GM19023 (cell line): ENCODE results near the gene SETBP1.
A peak's percentile ranks its signal among the peaks of the same experiment; 100 is the strongest.

Source experiments
- ATAC-seq: cut with Tn5 transposase; IDR thresholded peaks from one replicate; pipeline ENCODE4 v1.9.1; 2021; ENCODE audit warnings: mild to moderate bottlenecking, moderate library complexity; ENCODE audit not compliant: unreplicated experiment

The SETBP1 gene

DNA sequence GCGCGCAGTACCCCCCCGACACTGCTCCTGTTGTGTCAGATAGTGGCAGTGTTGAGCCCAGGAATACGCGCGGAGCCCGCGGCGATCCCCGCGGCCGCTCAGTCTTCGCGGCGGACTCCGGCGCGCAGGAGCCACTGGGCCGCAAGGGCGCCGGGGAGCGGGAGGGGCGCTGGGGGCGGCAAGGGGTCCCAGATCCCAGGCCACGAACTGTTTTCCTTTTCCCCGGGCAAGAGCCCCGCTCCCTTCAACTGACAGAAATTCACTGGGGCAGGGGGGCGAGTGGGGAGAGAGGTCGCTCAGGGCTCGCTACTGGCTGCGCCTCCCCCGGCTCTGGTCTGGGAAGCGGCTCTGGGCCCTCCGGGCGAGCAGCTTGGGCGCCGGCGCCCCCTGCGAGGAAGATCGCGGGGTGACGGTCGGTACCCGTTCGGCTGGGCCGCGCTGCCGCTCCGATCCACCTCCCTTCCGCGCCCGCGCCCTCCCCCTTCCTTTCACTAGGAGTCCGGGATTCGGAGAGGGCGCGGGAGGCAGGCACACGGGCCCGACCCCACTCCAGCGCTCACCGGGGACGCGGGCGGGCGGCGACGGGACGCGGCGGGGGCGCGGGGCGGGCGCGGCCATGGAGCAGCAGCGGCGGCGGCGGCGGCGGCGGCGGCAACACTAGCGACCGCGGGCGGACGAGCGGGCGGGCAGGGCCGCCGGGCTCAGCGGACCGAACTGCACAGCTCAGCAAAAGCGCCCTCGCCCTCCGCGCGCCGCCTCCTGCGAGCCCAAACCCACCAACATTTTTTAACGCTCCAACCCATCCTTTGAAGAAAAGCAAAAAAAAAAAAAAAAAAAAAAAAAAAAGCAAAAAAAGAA lies 1.4 kb upstream of the SETBP1 start:
- ATAC-seq: peak; percentile 79

DNA sequence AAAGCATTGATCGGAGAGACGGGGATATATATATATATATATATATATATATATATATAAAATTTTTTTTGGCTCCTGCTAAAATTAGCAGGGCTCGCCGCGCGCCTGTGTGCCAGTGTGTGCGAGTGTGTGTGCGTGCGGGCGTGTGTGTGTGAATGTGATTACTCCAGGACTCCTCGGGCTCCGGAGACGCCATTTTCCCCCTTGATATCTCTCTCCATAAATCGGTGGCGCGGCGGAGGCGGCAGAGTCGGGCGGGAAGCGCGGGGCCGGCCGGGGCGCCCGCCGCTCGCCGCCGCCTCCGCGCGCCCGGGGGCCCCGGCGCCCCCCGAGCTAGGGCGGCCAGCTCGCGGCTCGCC lies 795 bp upstream of the SETBP1 start:
- ATAC-seq: peak; percentile 2

DNA sequence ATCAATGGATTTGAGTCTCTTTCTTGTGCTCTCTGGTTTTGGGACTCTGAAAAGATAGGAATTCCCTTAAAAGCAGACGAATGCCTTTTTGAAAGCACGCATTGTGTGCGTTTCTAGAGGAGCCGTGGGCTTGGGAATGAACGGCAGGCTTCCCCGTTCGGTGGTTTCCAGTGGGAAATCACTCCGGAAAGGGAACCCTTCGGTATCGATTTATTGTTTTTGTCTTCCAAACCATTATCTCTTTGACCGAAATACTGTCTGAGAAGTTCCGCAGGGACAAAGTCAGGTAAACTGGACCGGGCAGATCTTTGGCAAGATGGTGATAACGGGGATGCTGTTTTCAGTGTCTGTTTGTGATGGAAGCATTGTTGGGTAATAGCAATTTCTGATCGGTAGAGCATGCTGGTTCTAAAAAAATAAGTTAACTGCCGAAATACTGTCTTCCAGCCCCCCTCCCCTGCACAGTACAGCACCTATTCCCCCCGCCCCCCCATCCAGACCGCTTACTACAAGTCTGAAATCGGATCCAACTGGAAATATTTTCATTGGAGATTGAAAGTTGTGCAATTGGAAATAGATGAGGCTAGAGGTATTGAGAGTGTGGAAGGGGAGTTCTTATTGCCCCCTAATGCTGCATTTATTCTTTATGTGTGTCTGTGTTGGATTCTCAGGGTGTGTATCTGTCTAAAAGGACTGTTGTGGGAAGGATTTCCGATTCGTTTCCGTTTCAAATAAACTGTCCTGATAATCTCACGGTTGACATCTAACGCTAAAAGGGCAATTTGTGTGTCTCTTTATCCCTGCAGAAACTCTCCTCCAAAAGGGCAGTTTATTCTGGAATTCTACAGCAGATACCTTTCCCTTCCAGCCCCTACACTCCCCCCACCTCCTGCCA lies 635 bp downstream of the SETBP1 start:
- ATAC-seq: no peak

DNA sequence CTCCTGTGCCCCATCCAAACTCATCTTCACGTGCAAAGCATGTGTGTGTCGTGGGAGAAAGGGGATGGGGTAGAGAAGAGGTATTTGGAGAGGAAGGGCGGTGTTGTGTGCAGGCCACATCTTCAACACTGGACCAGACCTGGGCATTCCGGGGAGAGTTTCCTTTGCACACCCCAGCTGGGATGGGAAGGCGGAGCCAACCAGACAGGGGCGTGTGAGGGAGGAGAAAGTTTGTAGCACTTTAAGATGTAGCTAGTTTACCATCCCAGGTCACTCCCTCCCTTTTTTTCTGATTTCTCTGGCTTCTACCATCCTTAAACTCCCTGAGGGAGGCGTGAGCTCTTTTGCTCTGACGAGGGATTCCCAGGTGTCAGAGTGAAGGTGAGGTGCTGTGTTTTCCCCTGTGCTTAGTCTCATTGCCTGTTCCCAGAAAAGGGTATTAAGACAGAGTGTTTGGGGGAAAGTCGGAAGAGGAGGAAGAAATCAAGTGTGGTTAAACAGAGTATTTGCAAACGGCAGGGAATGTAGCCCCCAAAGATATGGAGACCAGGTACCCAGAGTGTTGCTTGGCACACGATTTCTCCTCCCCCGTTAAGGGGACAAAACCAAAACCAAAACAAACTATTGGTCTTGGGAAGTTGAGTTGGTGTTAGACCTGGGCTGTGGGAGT lies 1.6 kb downstream of the SETBP1 start:
- ATAC-seq: no peak

DNA sequence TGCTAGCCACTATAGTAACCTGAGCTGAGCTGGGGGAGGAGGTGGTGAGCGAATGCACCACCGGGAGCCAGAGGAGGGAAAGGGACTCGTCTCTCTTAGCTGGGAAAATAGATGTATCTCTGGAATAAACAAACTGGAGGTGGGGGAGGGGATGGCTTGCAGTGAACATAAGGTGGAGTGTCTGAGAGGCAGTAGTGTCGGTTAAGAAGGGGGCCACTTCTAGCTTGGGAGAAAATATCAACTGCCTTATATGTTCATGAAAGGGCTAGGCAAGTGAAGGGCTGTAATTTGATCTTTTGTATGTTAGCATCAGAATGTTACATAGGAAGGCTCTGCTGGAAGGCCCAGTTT lies 2.2 kb downstream of the SETBP1 start:
- ATAC-seq: no peak

DNA sequence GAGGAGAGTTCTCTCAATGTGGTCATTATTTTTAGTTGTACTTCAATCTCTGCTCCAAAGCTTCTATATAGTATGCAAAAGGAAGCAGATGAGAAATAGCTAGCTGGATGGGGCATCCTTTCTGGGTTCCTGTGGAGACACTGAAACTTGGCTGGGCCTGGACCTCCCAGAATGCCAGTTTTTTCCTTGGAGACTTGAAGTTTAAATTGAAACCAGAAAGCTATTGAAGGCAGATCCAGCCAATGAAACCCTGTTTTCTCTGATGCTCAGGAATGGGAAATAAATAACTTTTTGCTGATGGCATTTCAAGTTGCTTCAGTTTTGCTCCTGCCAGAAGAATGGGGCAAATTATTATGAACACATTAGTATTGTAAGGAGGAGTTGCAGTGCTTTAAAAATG lies 2.9 kb downstream of the SETBP1 start:
- no peak for ATAC-seq

DNA sequence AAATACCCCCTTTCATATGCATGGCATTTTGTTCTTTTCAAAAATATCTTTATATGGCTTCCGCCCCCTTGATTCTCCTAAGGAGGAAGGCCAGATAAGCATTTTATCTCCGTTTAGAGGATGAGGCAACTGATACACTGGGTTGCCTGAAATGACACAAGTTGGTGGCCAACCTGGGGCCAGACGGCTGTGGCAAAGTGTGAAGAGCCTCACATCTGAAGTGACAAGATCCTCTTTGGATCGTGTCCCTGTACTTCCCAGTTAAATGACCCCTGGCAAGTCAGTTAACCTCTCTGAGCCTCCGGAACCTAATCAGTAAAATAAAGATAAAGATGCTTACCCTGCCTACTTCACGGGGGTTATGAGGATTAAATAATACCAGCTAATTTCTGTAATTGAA lies 4.6 kb downstream of the SETBP1 start:
- no peak for ATAC-seq

DNA sequence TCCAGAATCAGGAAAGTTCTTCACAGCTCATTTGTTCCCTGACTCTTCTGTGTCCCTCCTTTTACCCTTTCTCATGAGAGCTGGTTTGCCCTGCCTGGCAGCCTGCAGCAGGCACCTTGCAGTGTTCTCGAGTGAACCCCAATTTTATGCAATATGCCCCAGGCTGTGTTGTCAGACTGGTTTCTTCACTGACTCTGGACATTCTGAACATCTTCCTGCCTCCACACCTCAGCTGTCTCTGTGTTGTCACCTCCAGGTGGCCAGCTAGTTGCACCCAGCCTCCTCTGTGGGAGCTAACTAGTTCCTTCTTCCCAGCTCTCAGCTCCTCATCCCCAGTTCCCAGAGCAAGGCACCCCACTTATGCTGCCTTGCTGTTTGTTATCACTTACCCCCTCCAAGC lies 5.5 kb downstream of the SETBP1 start:
- no peak for ATAC-seq

DNA sequence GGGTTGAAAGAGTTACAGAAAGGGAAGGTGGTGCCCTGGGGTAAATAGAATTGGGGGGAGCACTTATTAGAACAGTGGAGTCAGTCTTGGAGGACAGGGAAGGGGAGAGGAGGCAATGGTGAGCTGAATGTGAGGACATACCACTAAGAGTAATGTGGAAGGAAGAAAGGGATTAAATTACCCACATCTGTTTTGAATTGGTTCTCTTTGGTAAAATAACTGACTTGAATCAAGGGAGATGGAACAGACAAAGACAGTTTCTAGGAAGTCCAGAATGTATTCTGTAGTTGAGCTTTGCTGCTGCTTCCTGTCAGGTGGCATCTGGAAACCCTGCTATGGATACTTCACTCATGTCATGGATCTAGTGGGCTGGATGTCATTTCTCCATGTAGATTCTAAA lies 6.7 kb downstream of the SETBP1 start:
- ATAC-seq: no peak

DNA sequence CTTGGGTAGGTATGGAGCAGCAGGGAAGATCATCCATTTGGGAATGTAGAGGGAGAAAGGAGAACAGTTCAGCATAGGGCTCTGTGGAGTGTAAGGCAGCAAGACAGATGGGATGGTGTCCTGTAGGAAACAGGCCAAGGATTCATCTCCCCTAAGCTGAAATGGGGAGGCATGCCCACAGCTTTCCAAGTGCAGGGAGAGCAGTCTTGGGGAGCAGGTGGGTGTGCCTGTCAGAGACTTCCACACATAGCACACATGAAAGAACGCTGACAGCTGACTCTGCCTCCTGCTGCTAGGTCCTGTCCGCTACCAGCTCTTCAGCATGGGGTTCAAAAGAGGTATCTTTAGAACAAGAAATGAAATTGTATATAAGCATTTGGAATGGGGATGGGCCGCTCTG lies 9.0 kb downstream of the SETBP1 start:
- no peak for ATAC-seq

DNA sequence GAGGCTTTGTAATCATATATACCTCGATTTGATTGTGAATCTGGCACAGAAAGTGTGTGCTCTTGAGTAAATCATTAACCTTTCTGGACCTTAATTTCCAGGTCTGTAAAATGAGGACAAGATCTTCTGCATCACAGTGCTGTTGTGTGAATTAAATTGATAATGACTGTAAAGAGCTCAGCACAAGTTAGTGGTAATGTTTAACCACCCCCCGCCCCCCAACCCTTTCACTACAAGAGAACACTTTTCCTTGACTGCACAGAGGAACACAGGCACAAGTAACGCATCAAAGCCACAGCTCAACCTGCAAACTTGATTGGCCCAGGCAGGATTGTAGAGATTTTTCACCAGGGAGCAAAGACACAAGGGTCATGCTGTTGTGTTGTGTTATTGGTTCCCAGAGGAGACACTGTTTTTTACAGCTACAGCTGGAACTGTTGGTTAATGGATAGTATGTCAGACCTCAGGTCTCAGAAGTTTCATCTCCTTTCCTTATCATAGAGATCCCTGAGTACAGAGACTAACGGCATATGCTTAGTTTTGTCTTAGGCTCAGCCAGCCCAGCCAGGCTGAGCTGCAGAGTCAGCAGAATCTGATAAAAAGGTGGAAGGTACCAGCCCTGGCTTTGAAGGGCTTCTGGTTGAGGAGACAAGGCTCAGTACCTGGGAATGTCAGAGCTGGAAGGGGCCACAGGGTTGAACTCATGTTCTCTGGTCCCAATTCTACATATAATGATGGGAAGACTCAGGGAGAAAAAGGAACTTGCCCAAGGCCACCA lies 10.6 kb downstream of the SETBP1 start:
- no peak for ATAC-seq

DNA sequence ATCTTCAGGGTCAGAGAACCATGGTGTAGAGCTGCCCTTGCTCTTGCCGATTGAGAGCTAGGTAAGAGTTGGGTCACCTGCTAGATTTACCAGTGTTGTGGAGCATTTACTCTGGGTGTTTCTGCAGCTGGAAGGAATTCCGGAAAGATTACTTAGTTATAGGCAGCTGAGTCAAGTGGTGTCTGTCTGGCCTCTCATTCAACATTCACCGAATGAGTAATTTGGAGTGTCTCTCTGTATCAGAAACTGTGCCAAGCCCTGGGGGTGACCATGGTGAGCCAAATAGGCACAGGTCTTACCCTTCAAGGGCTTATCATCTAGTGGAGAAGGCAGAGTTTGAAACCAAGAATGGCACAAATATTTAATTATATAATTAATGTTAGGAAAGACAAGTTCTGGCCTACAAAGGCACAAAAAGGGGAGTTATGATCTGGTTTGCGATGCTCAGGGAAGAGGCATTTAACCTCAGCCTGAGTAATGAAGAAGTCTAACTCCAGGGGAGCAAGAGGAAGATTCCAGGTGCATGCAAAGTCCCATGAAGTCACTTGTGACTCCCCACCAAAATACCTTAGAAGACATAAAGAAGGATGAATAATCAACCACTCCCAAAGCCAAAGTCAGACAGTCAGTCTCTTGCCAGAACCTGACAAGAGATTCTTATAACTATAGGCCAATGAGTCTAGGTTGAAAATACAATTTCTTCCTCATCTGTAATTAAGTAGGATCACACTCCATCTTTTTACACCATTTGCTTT lies 12.5 kb downstream of the SETBP1 start:
- ATAC-seq: no peak

DNA sequence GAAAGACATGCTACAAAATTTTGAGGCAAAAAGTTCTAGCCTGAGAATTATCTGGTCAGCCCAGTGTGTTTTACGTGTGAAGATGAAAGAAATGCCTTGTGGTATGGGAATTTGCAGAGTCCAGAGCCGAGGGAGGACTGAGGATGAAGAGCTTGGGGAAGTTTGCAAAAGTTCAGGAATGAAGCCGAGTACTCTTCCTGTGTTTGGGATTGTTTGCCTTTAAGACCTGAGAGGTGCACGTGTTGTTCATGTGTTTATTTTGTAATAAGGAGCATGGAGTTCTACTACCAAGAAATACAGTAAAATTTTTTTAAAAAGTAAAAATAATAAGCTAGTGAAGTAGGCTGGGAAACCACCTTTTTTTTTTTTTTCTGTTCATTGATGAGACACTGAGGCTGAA lies 14.8 kb downstream of the SETBP1 start:
- ATAC-seq: no peak

DNA sequence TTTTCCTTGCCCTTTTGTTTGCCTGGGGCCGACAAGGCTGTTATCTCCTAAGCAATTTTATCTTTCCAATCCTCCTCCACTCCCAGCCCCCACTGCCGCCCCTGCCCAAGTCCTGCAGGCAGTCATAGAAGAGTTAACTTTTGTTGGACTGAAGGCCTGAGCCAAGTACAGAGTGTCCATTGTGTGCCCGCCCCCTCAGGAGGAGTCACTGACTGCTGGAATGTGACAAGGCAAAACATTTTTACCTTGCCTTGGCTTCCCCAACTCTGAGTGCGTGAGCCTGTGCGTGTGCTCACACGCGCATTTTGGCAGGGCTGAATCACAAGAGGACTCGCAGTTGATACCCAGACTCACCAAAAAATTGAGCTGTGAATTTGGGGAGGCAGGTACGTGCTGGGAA lies 16.2 kb downstream of the SETBP1 start:
- ATAC-seq: no peak

DNA sequence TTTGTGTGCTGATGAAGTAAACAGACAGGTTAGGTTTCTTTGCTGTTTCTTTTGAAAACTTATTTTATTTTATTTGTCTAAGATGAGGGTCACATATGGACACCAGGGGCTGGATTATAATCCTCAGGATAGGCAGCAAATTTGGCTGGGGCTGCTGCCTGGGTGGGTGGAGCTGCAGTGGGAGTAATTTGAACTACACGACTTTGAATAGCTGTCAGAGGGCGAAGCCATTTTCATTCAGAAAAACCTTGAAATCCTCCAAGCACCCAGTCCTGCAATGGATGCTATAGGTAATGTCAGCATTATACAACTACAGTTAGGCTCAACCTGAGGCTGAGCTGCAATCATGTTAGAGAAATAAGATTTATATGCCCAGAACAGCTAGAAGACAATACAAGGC lies 16.6 kb downstream of the SETBP1 start:
- ATAC-seq: no peak

DNA sequence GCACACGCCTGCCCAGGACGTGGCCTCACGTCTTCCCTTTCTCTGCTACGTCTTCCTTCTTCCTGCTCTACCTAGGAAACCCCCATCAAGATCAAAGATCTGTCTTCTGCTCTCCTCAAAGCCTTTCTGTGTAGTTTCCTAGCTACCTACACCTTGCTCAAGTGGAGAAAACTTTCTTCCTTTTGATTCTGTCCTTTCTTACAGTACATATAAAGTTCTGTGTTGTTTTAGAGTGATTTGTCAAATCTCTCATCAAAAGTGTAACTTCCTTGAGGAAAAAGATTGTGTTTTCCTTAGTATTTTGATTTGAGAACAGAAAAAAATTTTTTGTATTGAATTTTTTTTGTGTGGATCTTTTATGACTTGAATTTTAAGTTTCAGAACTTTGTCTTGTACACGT lies 17.8 kb downstream of the SETBP1 start:
- ATAC-seq: no peak

DNA sequence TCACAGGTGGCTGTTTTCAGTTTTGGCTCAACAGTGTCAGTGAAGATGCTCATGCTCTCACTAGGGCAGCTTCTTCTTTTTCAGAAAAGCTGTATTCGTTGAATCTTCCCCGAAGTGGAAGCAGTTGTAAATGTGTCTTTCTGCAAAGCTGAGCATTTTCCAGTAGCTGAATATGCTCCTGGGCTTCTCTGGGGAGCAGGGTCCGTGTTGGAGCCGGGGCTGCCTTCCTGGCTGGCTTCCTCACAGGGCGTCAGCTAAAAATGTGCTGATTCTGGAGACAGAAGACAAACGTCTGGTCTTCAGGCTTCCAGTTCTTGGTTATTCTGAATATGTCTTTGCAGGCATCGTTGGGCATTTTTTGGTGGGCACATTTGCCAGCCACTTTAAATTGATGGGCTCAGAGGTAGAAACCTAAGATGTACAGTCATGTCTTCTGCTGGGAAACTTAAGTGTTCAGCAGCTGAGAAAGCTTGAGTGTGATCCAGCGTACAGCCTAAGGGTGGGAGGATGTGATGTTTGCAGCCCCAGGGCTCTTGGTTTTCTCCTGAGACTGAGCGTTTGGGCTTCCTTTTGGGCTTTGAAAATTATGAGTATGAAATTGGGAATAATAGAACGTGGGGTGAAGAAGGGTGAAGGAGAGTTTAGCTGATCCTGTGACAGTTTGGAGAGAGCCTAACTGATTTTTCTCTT lies 19.0 kb downstream of the SETBP1 start:
- no peak for ATAC-seq

DNA sequence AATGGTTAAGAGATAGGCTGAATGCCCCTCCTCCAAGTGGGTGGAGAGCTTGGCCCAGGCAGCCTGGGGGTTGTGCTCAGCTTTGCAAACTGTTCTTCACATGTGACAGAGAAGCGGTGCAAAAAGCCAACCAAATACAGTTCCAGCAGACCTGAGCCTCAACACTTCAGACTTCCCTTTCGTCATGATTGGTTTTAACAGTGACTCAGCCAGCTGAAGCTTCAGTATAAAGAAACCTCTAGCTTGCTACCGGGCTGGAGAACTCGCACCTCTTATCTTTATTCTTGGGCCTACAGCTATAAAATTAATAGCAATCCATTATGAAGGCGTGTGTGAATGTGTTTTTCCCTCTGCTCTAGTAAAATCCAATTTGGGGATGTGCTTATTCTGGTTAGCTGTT lies 20.0 kb downstream of the SETBP1 start:
- ATAC-seq: peak; percentile 67

DNA sequence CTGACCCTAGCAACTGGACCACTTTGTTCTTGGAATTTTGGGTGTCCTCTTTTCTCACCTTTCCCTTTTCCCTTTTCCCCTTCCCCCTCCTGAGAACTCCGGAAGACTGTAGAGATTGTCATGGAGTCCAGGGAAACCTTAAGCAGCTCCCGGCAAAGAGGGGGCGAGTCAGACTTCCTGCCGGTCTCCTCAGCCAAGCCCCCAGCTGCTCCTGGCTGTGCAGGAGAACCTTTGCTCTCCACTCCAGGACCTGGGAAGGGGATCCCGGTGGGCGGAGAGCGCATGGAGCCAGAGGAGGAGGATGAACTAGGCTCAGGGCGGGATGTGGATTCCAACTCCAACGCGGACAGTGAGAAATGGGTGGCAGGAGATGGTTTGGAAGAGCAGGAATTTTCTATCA lies 20.5 kb downstream of the SETBP1 start:
- no peak for ATAC-seq

DNA sequence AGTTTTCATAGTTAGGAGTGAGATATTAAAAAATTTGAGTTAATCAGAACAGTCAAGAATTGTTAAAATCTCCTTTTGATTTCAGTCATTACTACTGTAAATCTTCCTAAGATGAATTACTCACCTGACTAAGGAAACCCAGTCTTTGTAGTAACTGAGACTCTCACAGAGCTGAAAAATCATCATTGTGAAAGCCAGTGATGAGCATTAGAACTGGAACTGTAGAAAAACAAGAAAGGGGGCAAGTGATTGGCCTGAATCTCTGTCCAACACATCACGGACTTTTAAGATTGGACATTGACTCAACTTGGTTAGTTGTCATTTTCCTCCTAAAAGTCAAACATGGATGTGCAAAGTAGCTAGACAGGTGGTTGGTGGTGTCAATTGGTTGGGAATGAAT lies 21.9 kb downstream of the SETBP1 start:
- no peak for ATAC-seq
